AG04450 (cell line): ENCODE results near the gene HACD3. TPM values are rescaled to one million over a fixed set of nuclear protein-coding genes. Genes with fewer than 3 reads are reported as not detected.

Experiments
- CTCF ChIA-PET: fragments of 300-600, 350-600 bp; formaldehyde crosslinking; extraction: SDS; loops from one replicate; lab custom pipeline; 2022; ENCODE audit warnings: antibody characterized with exemption, inconsistent platforms; lab: Charles Lee
- POLR2A ChIA-PET: fragments of 350-600 bp; formaldehyde crosslinking; extraction: SDS; loops from one replicate; lab custom pipeline; 2021; ENCODE audit warnings: antibody characterized with exemption, inconsistent platforms; lab: Yijun Ruan, JAX
- DNase-seq: peaks from one replicate; pipeline ENCODE4 v3.0.0-alpha.2; 2011; ENCODE audit warnings: low read depth, low spot score
- H3K27ac ChIP-seq: one replicate; pipeline ENCODE4 v1.5.1; 2012; ENCODE audit warnings: low read depth, low read length, control low read depth
- H3K27me3 ChIP-seq: one replicate; pipeline ENCODE4 v1.6.0; 2012; ENCODE audit warnings: low read length; ENCODE audit not compliant: control insufficient read depth, insufficient read depth
- H3K4me3 ChIP-seq: 2 replicates; pipeline ENCODE4 v1.5.1; 2011; ENCODE audit warnings: mild to moderate bottlenecking, low read depth, low read length, control low read depth
- H3K9me3 ChIP-seq: 2 replicates; pipeline ENCODE4 v1.5.1; 2012; ENCODE audit warnings: low read length; ENCODE audit not compliant: control insufficient read depth, insufficient read depth
- polyA plus RNA-seq: library from polyadenylated mRNA; depleted of rRNA; stranded (reverse); fragments of >200 nt; gene quantifications from 2 replicates; pipeline ENCODE4 v1.2.3, GENCODE V29; 2011
- TF ChIP-seq, protein P1 (sequence below): IDR thresholded peaks from 2 replicates; pipeline ENCODE4 v1.5.1; 2011; ENCODE audit warnings: low read depth, low read length, control low read depth, inconsistent platforms

The HACD3 gene
- polyA plus RNA-seq, 1 experiment = 130 TPM

DNA sequence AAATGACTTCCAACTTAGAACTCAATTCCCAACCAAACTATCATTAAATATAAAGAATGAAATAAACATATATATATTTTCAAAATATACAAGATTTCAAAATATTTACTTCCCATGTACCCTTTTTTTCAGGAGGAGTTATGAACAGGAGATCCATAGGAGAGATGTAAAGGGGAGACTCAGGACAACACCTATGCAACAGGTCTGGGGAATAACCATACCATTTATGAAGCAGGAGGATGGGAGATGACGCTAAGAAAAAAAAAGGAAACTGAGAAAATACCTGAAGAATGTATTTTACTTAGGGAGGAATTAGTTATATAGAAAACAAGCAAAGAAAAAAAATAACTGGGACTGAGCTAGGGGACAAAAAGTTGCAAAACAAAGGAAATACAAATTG, 56.8 kb downstream of the HACD3 start:
- no peaks in the 10 kb centered on the region for H3K27me3 ChIP-seq
- TF ChIP-seq, protein P1, sequence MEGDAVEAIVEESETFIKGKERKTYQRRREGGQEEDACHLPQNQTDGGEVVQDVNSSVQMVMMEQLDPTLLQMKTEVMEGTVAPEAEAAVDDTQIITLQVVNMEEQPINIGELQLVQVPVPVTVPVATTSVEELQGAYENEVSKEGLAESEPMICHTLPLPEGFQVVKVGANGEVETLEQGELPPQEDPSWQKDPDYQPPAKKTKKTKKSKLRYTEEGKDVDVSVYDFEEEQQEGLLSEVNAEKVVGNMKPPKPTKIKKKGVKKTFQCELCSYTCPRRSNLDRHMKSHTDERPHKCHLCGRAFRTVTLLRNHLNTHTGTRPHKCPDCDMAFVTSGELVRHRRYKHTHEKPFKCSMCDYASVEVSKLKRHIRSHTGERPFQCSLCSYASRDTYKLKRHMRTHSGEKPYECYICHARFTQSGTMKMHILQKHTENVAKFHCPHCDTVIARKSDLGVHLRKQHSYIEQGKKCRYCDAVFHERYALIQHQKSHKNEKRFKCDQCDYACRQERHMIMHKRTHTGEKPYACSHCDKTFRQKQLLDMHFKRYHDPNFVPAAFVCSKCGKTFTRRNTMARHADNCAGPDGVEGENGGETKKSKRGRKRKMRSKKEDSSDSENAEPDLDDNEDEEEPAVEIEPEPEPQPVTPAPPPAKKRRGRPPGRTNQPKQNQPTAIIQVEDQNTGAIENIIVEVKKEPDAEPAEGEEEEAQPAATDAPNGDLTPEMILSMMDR = no peak
- ChIA-PET CTCF (no interaction called here), POLR2A (interaction anchor here (0.6 kb wide), 1 partner anchor 19 kb away, joined by 4 read pairs; no protein-coding TSS in a partner anchor)
- H3K9me3 ChIP-seq = no peaks in the 10 kb centered on the region
- H3K27ac ChIP-seq = no peak overlapping the region
- H3K4me3 ChIP-seq = no peak overlapping the region
- DNase-seq = no peak

DNA sequence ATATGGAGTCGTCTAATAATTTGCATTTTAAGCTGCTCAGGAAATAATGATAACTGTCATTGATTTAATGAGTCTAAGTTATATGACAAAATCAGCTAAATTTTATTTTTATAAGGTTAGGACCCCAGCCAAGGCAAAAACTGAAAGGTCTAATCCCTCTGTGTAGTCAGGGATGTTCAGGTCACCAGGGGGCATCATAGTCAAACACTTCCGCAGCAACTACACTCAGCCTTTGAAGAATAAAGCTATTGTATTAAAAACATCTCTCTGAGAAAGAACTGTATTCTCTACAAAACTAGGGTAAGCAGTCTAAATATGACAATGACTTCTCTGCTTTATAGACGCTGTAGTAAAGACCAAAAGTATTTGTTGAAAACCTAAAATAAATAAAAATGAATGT, 65.7 kb downstream of the HACD3 start:
- Histone ChIP-seq H3K4me3 (no peak overlapping the region), H3K27ac (no peak overlapping the region), H3K9me3 (no peaks in the 10 kb centered on the region), H3K27me3 (no peaks in the 10 kb centered on the region)
- TF ChIP-seq, protein P1 = peak; percentile 41
- POLR2A ChIA-PET = no interaction called here
- DNase-seq = no peak
- CTCF ChIA-PET = interaction anchor here (0.6 to 2.5 kb wide), 15 partner anchors 11 to 903 kb away, joined by 3 to 10 read pairs (median 4); partner anchors contain the start of genes DPP8 and INTS14

DNA sequence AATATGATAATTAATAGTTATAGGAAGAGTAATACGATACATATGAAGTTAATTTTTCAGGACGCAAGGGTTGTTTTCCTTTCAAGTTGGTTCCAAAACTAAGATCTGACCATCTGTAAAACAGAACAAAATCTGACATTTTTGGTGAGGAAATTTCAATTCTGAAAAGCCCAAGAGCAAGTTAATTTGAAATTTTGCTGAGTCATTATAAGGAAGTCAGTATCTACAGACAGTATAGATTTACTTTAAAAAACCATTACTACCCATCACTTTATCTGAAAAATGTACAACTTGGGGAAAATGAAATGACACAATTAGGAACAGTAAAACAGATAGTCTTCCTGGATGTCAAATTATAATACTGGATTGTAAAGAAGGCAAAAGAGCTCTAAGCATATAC, 68.2 kb downstream of the HACD3 start:
- TF ChIP-seq, protein P1 = no peak
- no peak for DNase-seq
- H3K4me3 ChIP-seq = no peak overlapping the region
- ChIA-PET CTCF (no interaction called here), POLR2A (interaction anchor here (0.7 kb wide), 1 partner anchor 13 kb away, joined by 3 read pairs; the partner anchor contains the start of gene INTS14)
- no peaks in the 10 kb centered on the region for H3K27me3 ChIP-seq
- no peaks in the 10 kb centered on the region for H3K9me3 ChIP-seq
- H3K27ac ChIP-seq = no peak overlapping the region

DNA sequence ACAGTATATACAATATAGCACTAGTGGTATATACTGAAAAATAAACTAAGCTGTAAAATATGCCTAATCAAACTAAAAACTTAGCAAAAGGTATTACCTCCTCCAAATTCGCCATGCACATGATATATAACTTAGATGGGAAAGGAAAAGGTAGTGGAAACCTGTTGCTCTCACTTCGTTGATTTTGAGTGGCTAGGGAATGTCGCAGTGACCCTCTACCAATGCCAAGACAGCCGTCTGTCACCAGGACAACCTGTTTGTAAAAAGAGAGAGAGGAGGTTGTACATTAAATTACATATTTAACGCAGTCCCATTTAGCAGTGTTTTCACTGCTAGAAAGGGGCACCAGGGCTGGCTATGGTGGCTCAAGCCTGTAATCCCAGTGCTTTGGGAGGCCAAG, 69.4 kb downstream of the HACD3 start:
- POLR2A ChIA-PET = no interaction called here
- Histone ChIP-seq H3K4me3 (no peak overlapping the region), H3K9me3 (no peaks in the 10 kb centered on the region), H3K27ac (no peak overlapping the region), H3K27me3 (no peaks in the 10 kb centered on the region)
- DNase-seq = no peak
- TF ChIP-seq, protein P1 = no peak
- CTCF ChIA-PET = no interaction called here

DNA sequence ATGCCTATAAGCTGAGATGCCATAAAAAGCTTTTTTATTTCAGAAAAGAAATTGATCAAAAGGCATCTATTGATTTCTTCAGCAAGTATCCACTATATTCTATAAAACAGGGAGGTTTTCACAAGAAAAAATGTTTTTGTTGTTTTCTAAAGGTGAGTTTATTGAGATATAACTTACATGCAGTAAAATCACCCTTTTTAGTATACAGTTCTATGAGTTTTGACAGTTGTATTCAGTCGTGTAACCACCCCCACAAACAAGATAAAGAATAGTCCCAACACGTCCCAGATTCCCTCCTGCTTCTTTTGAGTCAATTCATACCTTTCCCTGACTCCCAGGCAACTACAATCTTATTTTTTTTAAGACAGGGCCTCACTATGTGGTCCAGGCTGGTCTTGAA, 72.9 kb downstream of the HACD3 start:
- DNase-seq = no peak
- ChIA-PET CTCF (no interaction called here), POLR2A (no interaction called here)
- TF ChIP-seq, protein P1 = no peak
- Histone ChIP-seq H3K4me3 (no peak overlapping the region), H3K27ac (no peak overlapping the region), H3K9me3 (no peaks in the 10 kb centered on the region), H3K27me3 (no peaks in the 10 kb centered on the region)
